KMS-11 (cell line): ENCODE results near the gene ALPI.

Experiments
- H2AFZ ChIP-seq: fragments of 200-600 bp; sonication (generic); 2 replicates; pipeline ENCODE4 v1.6.1; 2016; ENCODE audit warnings: antibody characterized with exemption, mixed run types, low read depth
- H3K27ac ChIP-seq: fragments of 200-600 bp; sonication (generic); 2 replicates; pipeline ENCODE4 v1.6.1; 2016; ENCODE audit warnings: mild to moderate bottlenecking, mixed run types
- H3K27me3 ChIP-seq: fragments of 200-600 bp; sonication (generic); 2 replicates; pipeline ENCODE4 v1.6.1; 2017; ENCODE audit warnings: mild to moderate bottlenecking, low read depth, mixed run types, moderate library complexity; ENCODE audit not compliant: insufficient read depth
- H3K36me3 ChIP-seq: fragments of 200-600 bp; sonication (generic); 2 replicates; pipeline ENCODE4 v1.6.1; 2017; ENCODE audit warnings: mild to moderate bottlenecking, mixed run types; ENCODE audit not compliant: insufficient read depth
- H3K4me1 ChIP-seq: fragments of 200-600 bp; sonication (generic); 2 replicates; pipeline ENCODE4 v1.6.1; 2016; ENCODE audit warnings: mild to moderate bottlenecking, low read depth, mixed run types; ENCODE audit not compliant: poor library complexity, severe bottlenecking
- H3K4me2 ChIP-seq: fragments of 200-600 bp; sonication (generic); 2 replicates; pipeline ENCODE4 v1.7.0; 2016; ENCODE audit warnings: mild to moderate bottlenecking, mixed run types
- H3K4me3 ChIP-seq: fragments of 200-600 bp; sonication (generic); IDR thresholded peaks from 2 replicates; pipeline ENCODE4 v1.6.1; 2017; ENCODE audit warnings: low read depth, low read length, mixed read lengths; ENCODE audit not compliant: insufficient read depth
- H3K79me2 ChIP-seq: fragments of 200-600 bp; sonication (generic); 2 replicates; pipeline ENCODE4 v1.6.1; 2016; ENCODE audit warnings: low read depth, mixed run types; ENCODE audit not compliant: insufficient read depth
- H3K9ac ChIP-seq: fragments of 200-600 bp; sonication (generic); 2 replicates; pipeline ENCODE4 v1.6.1; 2016; ENCODE audit warnings: mild to moderate bottlenecking, mixed run types
- H4K20me1 ChIP-seq: fragments of 200-600 bp; sonication (generic); 2 replicates; pipeline ENCODE4 v1.6.1; 2016; ENCODE audit warnings: mild to moderate bottlenecking, mixed run types; ENCODE audit not compliant: insufficient read depth
- CTCF ChIP-seq: fragments of 200-600 bp; sonication (generic); conservative IDR thresholded peaks from 2 replicates; pipeline ENCODE4 v1.6.1; 2017; ENCODE audit warnings: low read depth, mild to moderate bottlenecking, antibody characterized with exemption, low read length, moderate library complexity, mixed read lengths

The ALPI gene

GRCh38 chr2:232418466-232419244, 37.3 kb upstream of the ALPI start:
- no peak overlapping the region for H3K4me2 ChIP-seq

GRCh38 chr2:232419245-232420072, 36.5 kb upstream of the ALPI start:
- H3K9ac ChIP-seq: no peak overlapping the region
- H3K27ac ChIP-seq: no peak overlapping the region
- no peaks in the 10 kb centered on the region for H3K27me3 ChIP-seq
- H3K79me2 ChIP-seq: no peaks in the 10 kb centered on the region
- no peak overlapping the region for H3K4me2 ChIP-seq
- H3K4me3 ChIP-seq: no peak overlapping the region
- H3K4me1 ChIP-seq: no peaks in the 10 kb centered on the region
- no peak for TF ChIP-seq CTCF
- no peak overlapping the region for H2AFZ ChIP-seq
- H4K20me1 ChIP-seq: no peaks in the 10 kb centered on the region
- no peaks in the 10 kb centered on the region for H3K36me3 ChIP-seq

More at GRCh38 chr2:232418466-232419244, 37.3 kb upstream of the ALPI start:
- Histone ChIP-seq H3K36me3 (no peaks in the 10 kb centered on the region), H3K27me3 (no peaks in the 10 kb centered on the region), H3K9ac (no peak overlapping the region), H3K4me3 (no peak overlapping the region), H3K79me2 (no peaks in the 10 kb centered on the region), H3K4me1 (no peaks in the 10 kb centered on the region), H2AFZ (no peak overlapping the region), H4K20me1 (no peaks in the 10 kb centered on the region), H3K27ac (no peak overlapping the region)
- no peak for TF ChIP-seq CTCF

- no peak overlapping the region for H3K27ac ChIP-seq
- no peak overlapping the region for H3K4me2 ChIP-seq
Observed at GRCh38 chr2:232420073-232420454, 35.9 kb upstream of the ALPI start.

More at GRCh38 chr2:232420073-232420454, 35.9 kb upstream of the ALPI start:
- TF ChIP-seq CTCF: no peak
- Histone ChIP-seq H3K4me1 (no peaks in the 10 kb centered on the region), H4K20me1 (no peaks in the 10 kb centered on the region), H3K36me3 (no peaks in the 10 kb centered on the region), H3K9ac (no peak overlapping the region), H2AFZ (no peak overlapping the region), H3K79me2 (no peaks in the 10 kb centered on the region), H3K27me3 (no peaks in the 10 kb centered on the region), H3K4me3 (no peak overlapping the region)
